Activated CD4-positive, alpha-beta memory T cell treated with anti-CD3 and anti-CD28 coated beads, Interleukin-2, amount 10 ng/mL, durations not matched to agents 7 days and 5 days (primary cell): ENCODE results near the gene SLC1A4. TPM values are rescaled to one million over a fixed set of nuclear protein-coding genes. Genes with fewer than 3 reads are reported as not detected.
"Not testable (repeated sequence)": the region's sequence is repeated elsewhere in the genome, so short reads cannot be mapped to it uniquely, and the experiment has no call there.

ENCODE experiments used
- CTCF ChIA-PET: fragments of 350-600 bp; sonication (Branson Sonifier 250); formaldehyde crosslinking; loops from one replicate; lab custom pipeline; 2021; ENCODE audit warnings: antibody characterized with exemption, inconsistent platforms; lab: Charles Lee
- POLR2A ChIA-PET: fragments of 350-600 bp; sonication (Branson Sonifier 250); formaldehyde crosslinking; loops from one replicate; lab custom pipeline; 2021; ENCODE audit warnings: antibody characterized with exemption; lab: Charles Lee
- DNase-seq: peaks from one replicate; pipeline ENCODE4 v3.0.0-alpha.2; 2020
- H3K27ac Mint-ChIP-seq: one replicate; pipeline ENCODE4 v1.8.0; 2021; ENCODE audit warnings: mild to moderate bottlenecking, mixed read lengths
- H3K27me3 Mint-ChIP-seq: one replicate; pipeline ENCODE4 v1.8.0; 2021; ENCODE audit warnings: mixed read lengths
- H3K36me3 Mint-ChIP-seq: one replicate; pipeline ENCODE4 v1.8.0; 2021; ENCODE audit warnings: low read depth, mixed read lengths
- H3K4me1 Mint-ChIP-seq: one replicate; pipeline ENCODE4 v1.8.0; 2021; ENCODE audit warnings: mixed read lengths
- H3K4me3 Mint-ChIP-seq: one replicate; pipeline ENCODE4 v1.8.0; 2021; ENCODE audit warnings: mild to moderate bottlenecking, mixed read lengths
- H3K9me3 Mint-ChIP-seq: one replicate; pipeline ENCODE4 v1.8.0; 2021; ENCODE audit warnings: mixed read lengths
- total RNA-seq, 2 experiments: library from RNA; stranded (reverse); gene quantifications; one replicate each; pipeline ENCODE4 v1.2.3, GENCODE V29; 2021

Gene SLC1A4
- total RNA-seq, 2 experiments from 2014 or later = 75.1 to 79.7 TPM

DNA sequence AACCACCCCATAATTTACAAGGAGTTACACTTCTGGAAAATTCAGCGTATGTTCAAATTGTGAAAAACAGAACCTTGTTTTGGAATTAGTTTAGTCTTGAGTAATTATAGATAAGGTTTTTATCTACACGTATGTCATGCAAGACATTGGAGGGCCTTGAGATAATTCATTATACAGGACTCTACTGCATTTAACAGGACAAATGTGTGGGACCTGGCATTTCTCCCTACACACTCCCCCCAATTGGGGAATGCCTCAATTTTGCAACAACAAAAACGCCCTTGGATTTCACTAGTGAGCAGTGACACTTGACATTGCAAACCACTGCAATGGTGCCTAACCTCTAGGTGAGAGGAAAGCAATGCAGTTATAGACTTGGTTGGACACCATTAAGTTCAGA lies 11.4 kb downstream of the SLC1A4 start:
- Mint-ChIP-seq H3K27ac (no peak overlapping the region), H3K9me3 (no peaks in the 10 kb centered on the region), H3K27me3 (no peaks in the 10 kb centered on the region), H3K36me3 (peaks cover 56% of the 10 kb centered on the region), H3K4me1 (peaks cover 19% of the 10 kb centered on the region), H3K4me3 (no peak overlapping the region)
- no peak for DNase-seq
- CTCF ChIA-PET = interaction anchor here (0.6 kb wide), 1 partner anchor 47 kb away, joined by 4 read pairs; no protein-coding TSS in a partner anchor
- POLR2A ChIA-PET = interaction anchor here (1.5 to 2.5 kb wide), 2 partner anchors 11 to 18 kb away, joined by 3 to 6 read pairs; no protein-coding TSS in a partner anchor

- Mint-ChIP-seq H3K4me1 (peaks cover 9% of the 10 kb centered on the region), H3K36me3 (peaks cover 52% of the 10 kb centered on the region)
- CTCF ChIA-PET = no interaction called here
Observed at GRCh38 chr2:65003037-65003436, 13.8 kb downstream of the SLC1A4 start.

DNA sequence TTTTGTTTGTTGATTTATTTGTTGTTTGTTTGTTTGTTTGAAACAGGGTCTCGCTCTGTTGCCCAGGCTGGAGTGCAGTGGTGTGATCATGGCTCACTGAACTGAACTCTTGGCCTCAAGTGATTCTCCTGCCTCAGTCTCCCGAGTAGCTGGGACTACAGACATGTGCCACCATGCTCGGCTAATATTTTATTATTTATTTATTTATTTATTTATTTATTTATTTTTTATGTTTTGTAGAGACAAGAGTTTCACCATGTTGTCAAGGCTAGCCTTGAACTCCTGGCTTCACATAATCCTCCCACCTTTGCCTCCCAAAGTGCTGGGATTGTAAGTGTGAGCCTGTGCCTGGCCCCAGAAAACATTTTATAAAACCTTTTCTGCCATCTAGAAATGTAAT lies 15.0 kb downstream of the SLC1A4 start:
- not testable (repeated sequence) for H3K4me1 Mint-ChIP-seq, H3K27ac Mint-ChIP-seq

More at GRCh38 chr2:65003037-65003436, 13.8 kb downstream of the SLC1A4 start:
- no peak overlapping the region for H3K4me3 Mint-ChIP-seq
- DNase-seq = no peak
- H3K9me3 Mint-ChIP-seq = no peaks in the 10 kb centered on the region
- no peak overlapping the region for H3K27ac Mint-ChIP-seq
- POLR2A ChIA-PET = no interaction called here
- H3K27me3 Mint-ChIP-seq = no peaks in the 10 kb centered on the region

DNA sequence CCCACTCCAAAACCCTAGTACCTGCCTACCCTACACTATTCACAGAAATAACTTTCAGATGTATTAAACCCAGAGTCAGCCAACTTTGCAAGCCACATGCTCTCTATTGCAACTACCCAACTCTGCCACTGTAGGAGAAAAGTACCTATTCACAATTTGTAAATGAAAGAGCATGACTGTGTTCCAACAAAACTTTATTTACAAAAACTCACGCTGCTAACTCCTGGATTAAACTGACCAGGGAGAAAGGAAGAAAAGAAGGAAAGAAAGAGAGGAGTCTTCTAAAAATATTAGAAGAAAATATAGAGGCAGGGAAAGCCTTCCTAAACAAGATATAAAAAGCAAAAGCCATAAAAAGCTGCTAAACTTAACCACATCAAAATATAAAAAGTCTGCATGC lies 24.6 kb downstream of the SLC1A4 start:
- H3K36me3 Mint-ChIP-seq = peaks cover 78% of the 10 kb centered on the region
- H3K27ac Mint-ChIP-seq = no peak overlapping the region
- DNase-seq = no peak

More for the DNA sequence above, 15.0 kb downstream of the SLC1A4 start:
- not testable (repeated sequence) for H3K27me3 Mint-ChIP-seq, DNase-seq, H3K9me3 Mint-ChIP-seq, H3K4me3 Mint-ChIP-seq
- ChIA-PET POLR2A (interaction anchor here (1.3 kb wide), 1 partner anchor 58 kb away, joined by 3 read pairs; no protein-coding TSS in a partner anchor), CTCF (interaction anchor here (1.0 kb wide), 1 partner anchor 16 kb away, joined by 3 read pairs; no protein-coding TSS in a partner anchor)
- peaks cover 53% of the 10 kb centered on the region for H3K36me3 Mint-ChIP-seq

DNA sequence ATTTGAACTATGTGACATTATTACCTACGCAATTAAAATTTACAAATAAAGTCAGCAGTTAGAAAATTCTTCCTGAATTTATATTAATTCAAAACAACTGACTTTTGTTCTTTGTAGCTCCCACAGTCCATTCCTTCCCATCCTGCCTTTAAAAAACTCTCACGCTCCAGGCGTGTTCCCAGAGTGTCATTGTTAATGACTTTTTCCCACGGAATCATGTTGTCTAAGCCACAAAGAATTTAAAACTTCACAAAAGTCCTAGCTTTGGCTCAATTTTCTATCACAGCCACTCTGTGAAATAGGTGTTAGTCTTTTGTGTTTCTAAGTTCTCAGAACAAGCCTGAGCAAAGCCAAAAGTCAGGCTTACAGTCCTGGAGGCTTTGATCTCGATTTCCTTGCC lies 26.5 kb downstream of the SLC1A4 start:
- ChIA-PET POLR2A (interaction anchor here (1.7 kb wide), 1 partner anchor 28 kb away, joined by 3 read pairs; no protein-coding TSS in a partner anchor), CTCF (no interaction called here)
- Mint-ChIP-seq H3K27me3 (no peaks in the 10 kb centered on the region), H3K36me3 (peaks cover 76% of the 10 kb centered on the region), H3K4me3 (no peak overlapping the region), H3K4me1 (peaks cover 5% of the 10 kb centered on the region), H3K9me3 (no peaks in the 10 kb centered on the region), H3K27ac (no peak overlapping the region)
- DNase-seq = no peak

More for the DNA sequence above, 24.6 kb downstream of the SLC1A4 start:
- ChIA-PET CTCF (no interaction called here), POLR2A (no interaction called here)
- Mint-ChIP-seq H3K4me3 (no peak overlapping the region), H3K9me3 (no peaks in the 10 kb centered on the region), H3K27me3 (no peaks in the 10 kb centered on the region), H3K4me1 (peaks cover 5% of the 10 kb centered on the region)

DNA sequence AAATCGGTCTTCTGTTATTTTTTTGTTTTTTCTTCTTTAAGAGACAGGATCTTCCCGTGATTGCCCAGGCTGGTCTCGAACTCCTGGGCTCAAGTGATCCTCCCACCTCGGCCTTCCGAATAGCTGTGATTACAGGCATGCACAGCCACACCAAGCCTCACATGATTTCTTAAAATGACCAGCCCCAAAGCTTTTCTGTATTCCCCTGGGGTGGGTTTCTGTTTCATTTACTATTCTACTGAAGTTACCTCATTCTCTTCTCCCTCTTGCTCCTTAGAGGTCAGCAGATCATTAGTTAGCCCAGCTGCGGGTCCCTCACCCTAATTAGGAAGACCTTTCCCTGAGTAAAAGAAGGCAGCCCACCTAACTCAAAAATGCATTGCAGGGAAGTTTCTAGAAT lies 27.6 kb downstream of the SLC1A4 start:
- Mint-ChIP-seq H3K9me3 (no peaks in the 10 kb centered on the region), H3K4me3 (no peak overlapping the region), H3K27ac (no peak overlapping the region), H3K4me1 (peaks cover 5% of the 10 kb centered on the region), H3K27me3 (no peaks in the 10 kb centered on the region), H3K36me3 (peaks cover 72% of the 10 kb centered on the region)
- CTCF ChIA-PET = interaction anchor here (1.8 kb wide), 1 partner anchor 99 kb away, joined by 6 read pairs; no protein-coding TSS in a partner anchor
- POLR2A ChIA-PET = interaction anchor here (1.7 kb wide), 1 partner anchor 29 kb away, joined by 3 read pairs; no protein-coding TSS in a partner anchor
- no peak for DNase-seq

DNA sequence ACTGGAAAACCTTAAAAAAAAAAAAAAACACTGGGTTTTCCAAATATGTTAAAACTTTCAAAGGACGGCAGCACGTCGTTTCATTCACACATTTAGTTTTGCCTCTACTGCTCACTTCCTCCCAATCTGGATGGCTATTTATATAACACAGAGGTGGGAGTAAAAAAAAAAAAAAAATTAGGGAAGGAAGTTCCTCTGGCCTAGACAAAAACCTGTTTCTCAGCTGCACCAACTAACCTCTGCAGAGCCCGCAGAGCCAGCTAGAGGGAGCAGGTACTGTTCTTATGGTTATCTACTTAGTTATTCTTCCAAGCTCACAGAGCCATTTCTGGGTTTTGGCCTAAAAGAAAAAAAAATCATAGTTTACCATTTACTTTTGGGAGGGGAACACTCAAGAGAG lies 28.1 kb downstream of the SLC1A4 start:
- Mint-ChIP-seq H3K9me3 (no peaks in the 10 kb centered on the region), H3K4me3 (no peak overlapping the region), H3K36me3 (peaks cover 75% of the 10 kb centered on the region), H3K27me3 (no peaks in the 10 kb centered on the region), H3K27ac (no peak overlapping the region), H3K4me1 (peaks cover 5% of the 10 kb centered on the region)
- ChIA-PET POLR2A (no interaction called here), CTCF (interaction anchor here (1.8 kb wide), 1 partner anchor 99 kb away, joined by 6 read pairs; no protein-coding TSS in a partner anchor)
- DNase-seq = no peak

GRCh38 chr2:65018141-65018582 lies 29.0 kb downstream of the SLC1A4 start:
- DNase-seq = no peak
- Mint-ChIP-seq H3K27me3 (no peaks in the 10 kb centered on the region), H3K9me3 (no peaks in the 10 kb centered on the region), H3K4me1 (peaks cover 5% of the 10 kb centered on the region), H3K27ac (no peak overlapping the region), H3K4me3 (no peak overlapping the region), H3K36me3 (peaks cover 76% of the 10 kb centered on the region)
- ChIA-PET CTCF (interaction anchor here (0.9 to 1.8 kb wide), 2 partner anchors 35 to 100 kb away, joined by 3 to 6 read pairs; no protein-coding TSS in a partner anchor), POLR2A (no interaction called here)

DNA sequence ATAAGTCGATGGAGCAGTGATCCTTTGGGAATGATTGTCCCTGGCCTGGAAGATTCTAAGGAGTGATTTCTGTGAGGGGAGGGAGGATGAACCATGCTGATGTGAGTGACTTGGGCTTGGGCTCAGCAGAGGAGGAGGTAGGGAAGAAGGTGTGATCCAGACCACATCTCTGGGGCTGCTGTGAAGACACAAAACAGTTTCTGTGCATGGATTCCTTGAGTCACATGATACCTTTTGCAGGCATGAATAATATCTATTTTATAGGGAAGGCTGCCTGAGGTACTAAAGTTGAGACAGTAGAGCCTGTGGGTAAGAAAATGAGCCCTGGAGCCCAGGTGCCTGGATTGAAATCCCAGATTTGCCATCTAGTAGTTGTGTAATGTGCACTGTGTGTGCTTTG lies 29.8 kb downstream of the SLC1A4 start:
- CTCF ChIA-PET = interaction anchor here (0.9 kb wide), 1 partner anchor 34 kb away, joined by 3 read pairs; no protein-coding TSS in a partner anchor
- no peaks in the 10 kb centered on the region for H3K27me3 Mint-ChIP-seq
- H3K4me1 Mint-ChIP-seq = peaks cover 5% of the 10 kb centered on the region
- H3K27ac Mint-ChIP-seq = no peak overlapping the region
- no peak overlapping the region for H3K4me3 Mint-ChIP-seq
- POLR2A ChIA-PET = no interaction called here
- H3K9me3 Mint-ChIP-seq = no peaks in the 10 kb centered on the region
- H3K36me3 Mint-ChIP-seq = peaks cover 70% of the 10 kb centered on the region
- DNase-seq = no peak

DNA sequence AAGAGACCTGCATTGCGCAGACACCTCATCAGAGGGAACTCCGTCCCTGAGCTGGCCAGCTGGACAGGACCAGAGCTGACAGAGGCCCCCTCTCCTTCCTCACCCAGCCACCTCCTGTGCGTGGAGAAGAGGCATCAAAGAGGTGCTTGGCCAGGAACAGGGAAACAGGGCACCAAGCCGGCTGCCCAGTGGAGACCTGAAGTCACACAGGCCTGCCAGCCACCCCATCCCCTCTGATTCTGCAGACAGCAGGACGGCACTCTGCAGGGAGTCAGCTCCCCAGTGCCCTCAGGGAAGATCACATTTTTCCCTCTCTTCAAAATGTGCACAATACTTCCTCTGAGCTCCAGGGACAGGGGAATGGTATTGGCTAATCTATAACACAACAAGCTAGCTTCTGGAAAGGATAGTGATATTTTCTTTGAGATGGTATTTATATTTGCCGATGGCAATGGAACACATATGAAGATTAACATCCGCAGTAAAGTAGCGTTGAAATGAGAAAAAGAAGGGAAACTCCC lies 30.5 kb downstream of the SLC1A4 start:
- DNase-seq = no peak
- no peaks in the 10 kb centered on the region for H3K9me3 Mint-ChIP-seq
- H3K27me3 Mint-ChIP-seq = no peaks in the 10 kb centered on the region
- H3K4me3 Mint-ChIP-seq = no peak overlapping the region
- CTCF ChIA-PET = interaction anchor here (1.2 kb wide), 1 partner anchor 102 kb away, joined by 3 read pairs; no protein-coding TSS in a partner anchor
- no peak overlapping the region for H3K27ac Mint-ChIP-seq
- peaks cover 64% of the 10 kb centered on the region for H3K36me3 Mint-ChIP-seq
- H3K4me1 Mint-ChIP-seq = peaks cover 5% of the 10 kb centered on the region
- POLR2A ChIA-PET = no interaction called here

DNA sequence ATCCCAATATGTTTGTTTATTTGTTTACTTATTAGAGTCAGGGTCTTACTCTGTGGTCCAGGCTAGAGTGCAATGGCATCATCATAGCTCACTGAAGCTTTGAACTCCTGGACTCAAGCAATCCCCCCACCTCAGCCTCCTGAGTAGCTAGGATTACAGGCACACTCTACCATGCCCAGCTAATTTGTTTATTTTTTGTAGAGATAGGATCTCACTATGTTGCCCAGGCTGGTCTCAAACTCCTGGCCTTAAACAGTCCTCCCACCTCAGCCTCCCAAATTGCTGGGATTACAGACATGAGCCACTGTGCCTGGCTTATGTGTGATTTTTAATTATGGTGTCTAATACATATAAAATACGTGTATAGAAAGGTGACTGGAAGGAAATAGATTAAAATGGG lies 31.1 kb downstream of the SLC1A4 start:
- H3K27ac Mint-ChIP-seq, H3K9me3 Mint-ChIP-seq, H3K4me1 Mint-ChIP-seq, POLR2A ChIA-PET, H3K27me3 Mint-ChIP-seq, H3K4me3 Mint-ChIP-seq, DNase-seq: not testable (repeated sequence)
- CTCF ChIA-PET = interaction anchor here (1.2 kb wide), 1 partner anchor 103 kb away, joined by 3 read pairs; no protein-coding TSS in a partner anchor
- peaks cover 60% of the 10 kb centered on the region for H3K36me3 Mint-ChIP-seq

GRCh38 chr2:65020943-65021528 lies 31.8 kb downstream of the SLC1A4 start:
- Mint-ChIP-seq H3K4me3 (no peak overlapping the region), H3K36me3 (peaks cover 53% of the 10 kb centered on the region), H3K4me1 (peaks cover 5% of the 10 kb centered on the region), H3K27me3 (no peaks in the 10 kb centered on the region), H3K9me3 (no peaks in the 10 kb centered on the region), H3K27ac (no peak overlapping the region)
- CTCF ChIA-PET = interaction anchor here (1.0 kb wide), 1 partner anchor 48 kb away, joined by 3 read pairs; no protein-coding TSS in a partner anchor
- DNase-seq = no peak
- POLR2A ChIA-PET = no interaction called here

- Mint-ChIP-seq H3K27me3 (no peaks in the 10 kb centered on the region), H3K36me3 (peaks cover 47% of the 10 kb centered on the region), H3K27ac (no peak overlapping the region), H3K9me3 (no peaks in the 10 kb centered on the region), H3K4me1 (peaks cover 5% of the 10 kb centered on the region), H3K4me3 (no peak overlapping the region)
- POLR2A ChIA-PET = no interaction called here
- CTCF ChIA-PET = interaction anchor here (1.0 kb wide), 1 partner anchor 49 kb away, joined by 3 read pairs; no protein-coding TSS in a partner anchor
- DNase-seq = no peak
Observed at GRCh38 chr2:65021709-65022108, 32.5 kb downstream of the SLC1A4 start.
